HG03575 (cell line): ENCODE data around the gene LCN1.
"Not testable (repeated sequence)": the region's sequence is repeated elsewhere in the genome, so short reads cannot be mapped to it uniquely, and the experiment has no call there.

Source experiments
- ATAC-seq: cut with Tn5 transposase; IDR thresholded peaks from one replicate; pipeline ENCODE4 v1.9.1; 2021; ENCODE audit not compliant: unreplicated experiment, insufficient number of reproducible peaks, low FRiP score; ENCODE audit errors: extremely low read depth

Gene LCN1

GRCh38 chr9:135517407-135517822 lies 3.8 kb upstream of the LCN1 start:
- no peak for ATAC-seq

- ATAC-seq = no peak
These were observed 1.9 kb upstream of the LCN1 start for GRCh38 chr9:135519179-135519971.

- ATAC-seq = no peak
These were observed 412 bp downstream of the LCN1 start for GRCh38 chr9:135521608-135522095.

GRCh38 chr9:135522137-135522877 lies 1.1 kb downstream of the LCN1 start:
- no peak for ATAC-seq

GRCh38 chr9:135522931-135523330 lies 1.7 kb downstream of the LCN1 start:
- ATAC-seq = no peak

- no peak for ATAC-seq
These were observed 2.4 kb downstream of the LCN1 start for GRCh38 chr9:135523521-135524129.

- no peak for ATAC-seq
These were observed 3.1 kb downstream of the LCN1 start for GRCh38 chr9:135524130-135524861.

- no peak for ATAC-seq
These were observed 4.2 kb downstream of the LCN1 start for GRCh38 chr9:135525241-135526088.

- no peak for ATAC-seq
These were observed 5.0 kb downstream of the LCN1 start for GRCh38 chr9:135526089-135526729.

- no peak for ATAC-seq
These were observed 5.7 kb downstream of the LCN1 start for GRCh38 chr9:135526730-135527571.

- not testable (repeated sequence) for ATAC-seq
These were observed 7.7 kb downstream of the LCN1 start for GRCh38 chr9:135528842-135529435.

- ATAC-seq = no peak
These were observed 8.9 kb downstream of the LCN1 start for GRCh38 chr9:135530146-135530545.

- ATAC-seq = no peak
These were observed 9.9 kb downstream of the LCN1 start for GRCh38 chr9:135531096-135531495.

- no peak for ATAC-seq
These were observed 11.9 kb downstream of the LCN1 start for GRCh38 chr9:135533113-135533512.

- no peak for ATAC-seq
These were observed 12.4 kb downstream of the LCN1 start for GRCh38 chr9:135533674-135534073.

GRCh38 chr9:135534192-135534711 lies 13.0 kb downstream of the LCN1 start:
- ATAC-seq = not testable (repeated sequence)
